ENCODE results near the gene SPRR2E.
"Not testable (repeated sequence)": the region's sequence is repeated elsewhere in the genome, so short reads cannot be mapped to it uniquely, and the experiment has no call there.

Gene SPRR2E

GRCh38 chr1:153094426-153094825 lies at the start of gene SPRR2E:
TSS of gene SPRR2E (minus strand) at chr1:153094526. CDS start at chr1:153093751, 775 bp downstream.
- DNase-seq = no peak

GRCh38 chr1:153141377-153141776 lies 47.1 kb upstream of the SPRR2E start:
- DNase-seq = no peak

GRCh38 chr1:153140484-153140883 lies 46.2 kb upstream of the SPRR2E start:
- no peak for DNase-seq

- DNase-seq = no peak
Observed at GRCh38 chr1:153133743-153134142, 39.4 kb upstream of the SPRR2E start.

- no peak for DNase-seq
Observed at GRCh38 chr1:153133267-153133666, 38.9 kb upstream of the SPRR2E start.

GRCh38 chr1:153128688-153129087 lies 34.4 kb upstream of the SPRR2E start:
- not testable (repeated sequence) for DNase-seq

- no peak for DNase-seq
Observed at GRCh38 chr1:153127296-153127695, 33.0 kb upstream of the SPRR2E start.

GRCh38 chr1:153125536-153125935 lies 31.2 kb upstream of the SPRR2E start:
- DNase-seq = no peak

- not testable (repeated sequence) for DNase-seq
Observed at GRCh38 chr1:153123793-153124192, 29.5 kb upstream of the SPRR2E start.

GRCh38 chr1:153122831-153123421 lies 28.6 kb upstream of the SPRR2E start:
- no peak for DNase-seq

- DNase-seq = no peak
Observed at GRCh38 chr1:153120945-153121344, 26.6 kb upstream of the SPRR2E start.

- no peak for DNase-seq
Observed at GRCh38 chr1:153119491-153119971, 25.2 kb upstream of the SPRR2E start.

GRCh38 chr1:153115264-153115663 lies 20.9 kb upstream of the SPRR2E start:
- DNase-seq = not testable (repeated sequence)

- DNase-seq = no peak
Observed at GRCh38 chr1:153113416-153113815, 19.1 kb upstream of the SPRR2E start, which contains the start of gene SPRR2F. TSS of gene SPRR2F (minus strand) at chr1:153113516. CDS start at chr1:153112733, 783 bp downstream.

GRCh38 chr1:153112454-153112853 lies 18.1 kb upstream of the SPRR2E start:
- not testable (repeated sequence) for DNase-seq

GRCh38 chr1:153100245-153100644 lies 5.9 kb upstream of the SPRR2E start:
- DNase-seq = peak; percentile 6 to 63

GRCh38 chr1:153099461-153100045 lies 5.2 kb upstream of the SPRR2E start:
- no peak for DNase-seq

GRCh38 chr1:153095764-153096163 lies 1.4 kb upstream of the SPRR2E start:
- DNase-seq = no peak

- no peak for DNase-seq
Observed at GRCh38 chr1:153087652-153088051, 6.7 kb downstream of the SPRR2E start.

GRCh38 chr1:153081736-153082135 lies 12.6 kb downstream of the SPRR2E start:
- no peak for DNase-seq

- no peak for DNase-seq
Observed at GRCh38 chr1:153072806-153073726, 21.3 kb downstream of the SPRR2E start.

- no peak for DNase-seq
Observed at GRCh38 chr1:153071511-153071910, 22.8 kb downstream of the SPRR2E start, which contains the start of gene SPRR2B. TSS of gene SPRR2B (minus strand) at chr1:153071611. CDS start at chr1:153070839, 772 bp downstream.

GRCh38 chr1:153070243-153070642 lies 24.1 kb downstream of the SPRR2E start:
- DNase-seq = no peak
